ENCODE measurements around the gene OVAAL.

OVAAL gene

DNA sequence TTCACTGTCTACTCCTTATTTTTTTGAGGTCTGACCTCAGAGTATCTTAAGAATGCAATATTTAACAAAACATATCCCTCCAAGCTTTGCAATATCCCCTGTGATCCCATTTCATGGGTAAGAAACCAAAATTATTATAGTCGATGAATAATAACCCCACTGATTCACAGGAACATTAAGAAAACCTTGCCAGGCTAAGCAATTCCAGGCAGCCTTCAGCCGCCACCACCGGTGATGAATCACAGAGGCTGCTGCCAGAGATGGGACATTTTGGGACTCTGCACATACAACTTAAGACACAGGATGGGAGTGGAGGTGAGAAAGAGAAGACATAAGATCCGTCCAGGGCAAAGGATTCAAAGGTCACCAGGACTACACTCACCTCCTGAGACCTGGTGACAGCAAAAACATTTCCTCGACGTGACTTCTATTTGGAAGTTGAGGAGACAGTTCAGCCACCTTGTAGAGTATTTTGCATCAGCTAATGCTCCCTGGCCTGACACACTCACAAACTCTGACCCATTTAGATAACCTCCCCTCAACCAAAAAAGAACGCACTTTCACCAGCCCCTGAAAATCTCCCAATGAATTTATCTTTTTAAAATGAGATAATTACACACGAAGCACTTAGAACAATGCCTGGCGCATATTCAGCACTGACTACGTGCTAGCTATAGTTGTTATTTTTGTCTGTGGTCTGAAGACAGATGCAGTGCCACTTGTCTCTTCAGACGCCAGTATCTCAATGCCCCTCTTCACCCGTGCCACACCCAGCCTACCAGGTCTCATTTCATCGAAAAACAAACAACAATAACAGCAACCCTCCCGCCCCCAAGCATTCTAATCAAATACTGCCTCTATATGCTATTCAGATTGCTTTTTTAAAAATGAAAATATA lies 17.8 kb upstream of the OVAAL start:
- Histone ChIP-seq H3K4me3 (ENCODE audit: low read depth, low read length) (no peak overlapping the region), H2AFZ (ENCODE audit: insufficient read depth, low read length, poor library complexity) (no peak overlapping the region), H3K9ac (ENCODE audit: low read length) (no peak overlapping the region), H4K8ac (ENCODE audit: low read depth, low read length) (no peak overlapping the region), H3K4ac (ENCODE audit: low read depth, low read length) (no peak overlapping the region), H3K27ac (ENCODE audit: low read depth, low read length) (no peak overlapping the region), H3K9me3 (ENCODE audit: insufficient read depth, low read depth, low read length) (no peaks in the 10 kb centered on the region), H3K4me2 (ENCODE audit: low read length) (no peak overlapping the region), H3K79me1 (ENCODE audit: low read length) (no peaks in the 10 kb centered on the region), H3K18ac (ENCODE audit: low read length) (no peak overlapping the region), H3K14ac (ENCODE audit: low read length) (no peak overlapping the region), H2AK5ac (ENCODE audit: low read length) (no peak overlapping the region), H3K27me3 (ENCODE audit: insufficient read depth, low read length) (no peaks in the 10 kb centered on the region), H3K23ac (ENCODE audit: low read length) (no peak overlapping the region), H2BK5ac (ENCODE audit: low read depth, low read length, poor library complexity) (no peak overlapping the region), H3K36me3 (ENCODE audit: control insufficient read depth in 1 of 2, insufficient read depth in 2 of 2, low read length in 2 of 2) (no peaks in the 10 kb centered on the region), H2BK120ac (ENCODE audit: insufficient read depth, low read length, poor library complexity) (no peak overlapping the region), H4K91ac (ENCODE audit: low read depth, low read length) (no peak overlapping the region), H3K4me1 (ENCODE audit: control insufficient read depth in 1 of 2, insufficient read depth in 2 of 2, low read length in 2 of 2) (peaks cover 0 to 1% of the 10 kb centered on the region in 2 experiments), H4K12ac (ENCODE audit: low read depth, low read length) (no peak overlapping the region), H2BK12ac (ENCODE audit: low read length) (no peak overlapping the region), H3K79me2 (ENCODE audit: control insufficient read depth, insufficient read depth, low read length, poor library complexity) (no peaks in the 10 kb centered on the region)
- no peak for DNase-seq
- no CpG with 5 or more reads among the region's 14 CpGs for WGBS (ENCODE audit: extremely low coverage, insufficient coverage, insufficient read length)

DNA sequence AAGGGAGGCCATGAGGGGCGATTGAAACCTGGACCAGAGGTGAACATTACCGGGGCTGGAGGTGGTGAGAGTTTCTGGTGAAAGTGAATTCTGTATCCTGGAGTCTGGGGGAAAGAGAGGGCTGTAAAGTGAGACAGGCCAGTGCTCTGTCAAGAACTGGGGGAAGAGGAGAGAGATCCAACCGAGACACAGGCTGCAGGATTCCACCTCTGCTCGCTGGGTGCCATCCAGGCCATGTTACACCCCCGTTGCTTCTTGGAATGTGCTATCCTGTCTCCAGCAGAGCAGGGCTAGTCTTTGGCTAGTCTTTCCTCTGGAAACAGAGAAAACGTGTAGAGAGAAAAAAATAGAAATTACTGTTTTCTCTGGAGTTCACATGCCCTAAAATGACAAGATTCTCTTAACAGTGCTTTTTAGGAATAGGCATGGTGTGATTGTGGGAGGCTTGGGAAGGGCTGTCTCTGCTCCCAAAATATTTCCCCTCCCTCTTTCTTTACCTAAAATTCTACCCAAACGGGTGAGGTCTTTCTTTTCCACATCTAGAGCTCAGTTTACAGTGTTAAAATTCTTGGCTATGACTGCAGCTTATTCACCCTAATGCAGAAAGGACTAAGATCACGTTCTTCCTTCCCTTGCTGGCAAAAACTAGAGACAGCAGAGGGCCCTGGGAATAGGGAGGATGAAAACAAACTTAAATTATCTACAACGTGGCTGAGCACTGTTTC lies 16.5 kb upstream of the OVAAL start:
- H4K91ac ChIP-seq (ENCODE audit: low read depth, low read length): no peak overlapping the region
- H3K27me3 ChIP-seq (ENCODE audit: insufficient read depth, low read length): no peaks in the 10 kb centered on the region
- no peaks in the 10 kb centered on the region for H3K36me3 ChIP-seq (ENCODE audit: control insufficient read depth in 1 of 2, insufficient read depth in 2 of 2, low read length in 2 of 2)
- H3K9ac ChIP-seq (ENCODE audit: low read length): no peak overlapping the region
- H3K18ac ChIP-seq (ENCODE audit: low read length): no peak overlapping the region
- no peak overlapping the region for H2AK5ac ChIP-seq (ENCODE audit: low read length)
- no peaks in the 10 kb centered on the region for H3K79me1 ChIP-seq (ENCODE audit: low read length)
- H4K12ac ChIP-seq (ENCODE audit: low read depth, low read length): no peak overlapping the region
- no peak overlapping the region for H3K4me2 ChIP-seq (ENCODE audit: low read length)
- no peak overlapping the region for H2AFZ ChIP-seq (ENCODE audit: insufficient read depth, low read length, poor library complexity)
- H3K79me2 ChIP-seq (ENCODE audit: control insufficient read depth, insufficient read depth, low read length, poor library complexity): no peaks in the 10 kb centered on the region
- no peaks in the 10 kb centered on the region for H3K9me3 ChIP-seq (ENCODE audit: insufficient read depth, low read depth, low read length)
- no peak overlapping the region for H2BK5ac ChIP-seq (ENCODE audit: low read depth, low read length, poor library complexity)
- no peak overlapping the region for H2BK12ac ChIP-seq (ENCODE audit: low read length)
- no peak overlapping the region for H3K4ac ChIP-seq (ENCODE audit: low read depth, low read length)
- H4K8ac ChIP-seq (ENCODE audit: low read depth, low read length): no peak overlapping the region
- H3K4me3 ChIP-seq (ENCODE audit: low read depth, low read length): no peak overlapping the region
- no peak overlapping the region for H3K23ac ChIP-seq (ENCODE audit: low read length)
- H3K14ac ChIP-seq (ENCODE audit: low read length): no peak overlapping the region
- no peak overlapping the region for H2BK120ac ChIP-seq (ENCODE audit: insufficient read depth, low read length, poor library complexity)
- no peak for DNase-seq
- no CpG with 5 or more reads among the region's 9 CpGs for WGBS (ENCODE audit: extremely low coverage, insufficient coverage, insufficient read length)
- H3K4me1 ChIP-seq (ENCODE audit: control insufficient read depth in 1 of 2, insufficient read depth in 2 of 2, low read length in 2 of 2): no peaks in the 10 kb centered on the region
- no peak overlapping the region for H3K27ac ChIP-seq (ENCODE audit: low read depth, low read length)

GRCh38 chr1:180542838-180543145 lies 16.0 kb upstream of the OVAAL start:
- no peak for DNase-seq
- H2BK12ac ChIP-seq (ENCODE audit: low read length): no peak overlapping the region
- H3K18ac ChIP-seq (ENCODE audit: low read length): no peak overlapping the region
- H3K4me3 ChIP-seq (ENCODE audit: low read depth, low read length): no peak overlapping the region
- H3K79me2 ChIP-seq (ENCODE audit: control insufficient read depth, insufficient read depth, low read length, poor library complexity): no peaks in the 10 kb centered on the region
- no peaks in the 10 kb centered on the region for H3K79me1 ChIP-seq (ENCODE audit: low read length)
- no peak overlapping the region for H3K27ac ChIP-seq (ENCODE audit: low read depth, low read length)
- H3K36me3 ChIP-seq (ENCODE audit: control insufficient read depth in 1 of 2, insufficient read depth in 2 of 2, low read length in 2 of 2): no peaks in the 10 kb centered on the region
- no peak overlapping the region for H4K8ac ChIP-seq (ENCODE audit: low read depth, low read length)
- no peak overlapping the region for H4K91ac ChIP-seq (ENCODE audit: low read depth, low read length)
- no peak overlapping the region for H3K9ac ChIP-seq (ENCODE audit: low read length)
- no peaks in the 10 kb centered on the region for H3K4me1 ChIP-seq (ENCODE audit: control insufficient read depth in 1 of 2, insufficient read depth in 2 of 2, low read length in 2 of 2)
- H2BK120ac ChIP-seq (ENCODE audit: insufficient read depth, low read length, poor library complexity): no peak overlapping the region
- H2BK5ac ChIP-seq (ENCODE audit: low read depth, low read length, poor library complexity): no peak overlapping the region
- no peaks in the 10 kb centered on the region for H3K9me3 ChIP-seq (ENCODE audit: insufficient read depth, low read depth, low read length)
- no CpG with 5 or more reads among the region's 2 CpGs for WGBS (ENCODE audit: extremely low coverage, insufficient coverage, insufficient read length)
- H2AFZ ChIP-seq (ENCODE audit: insufficient read depth, low read length, poor library complexity): no peak overlapping the region
- H3K27me3 ChIP-seq (ENCODE audit: insufficient read depth, low read length): no peaks in the 10 kb centered on the region
- no peak overlapping the region for H3K14ac ChIP-seq (ENCODE audit: low read length)
- no peak overlapping the region for H3K4me2 ChIP-seq (ENCODE audit: low read length)
- H3K4ac ChIP-seq (ENCODE audit: low read depth, low read length): no peak overlapping the region
- H2AK5ac ChIP-seq (ENCODE audit: low read length): no peak overlapping the region
- no peak overlapping the region for H4K12ac ChIP-seq (ENCODE audit: low read depth, low read length)
- no peak overlapping the region for H3K23ac ChIP-seq (ENCODE audit: low read length)

GRCh38 chr1:180544050-180544449 lies 14.7 kb upstream of the OVAAL start:
- H3K4me3 ChIP-seq (ENCODE audit: low read depth, low read length): no peak overlapping the region
- H2BK5ac ChIP-seq (ENCODE audit: low read depth, low read length, poor library complexity): no peak overlapping the region
- H3K4me2 ChIP-seq (ENCODE audit: low read length): no peak overlapping the region
- no peak overlapping the region for H2BK120ac ChIP-seq (ENCODE audit: insufficient read depth, low read length, poor library complexity)
- H3K9me3 ChIP-seq (ENCODE audit: insufficient read depth, low read depth, low read length): no peaks in the 10 kb centered on the region
- no peak overlapping the region for H3K9ac ChIP-seq (ENCODE audit: low read length)
- H3K27me3 ChIP-seq (ENCODE audit: insufficient read depth, low read length): no peaks in the 10 kb centered on the region
- no peaks in the 10 kb centered on the region for H3K79me1 ChIP-seq (ENCODE audit: low read length)
- no peak for DNase-seq
- no CpG with 5 or more reads among the region's 4 CpGs for WGBS (ENCODE audit: extremely low coverage, insufficient coverage, insufficient read length)
- no peak overlapping the region for H2AFZ ChIP-seq (ENCODE audit: insufficient read depth, low read length, poor library complexity)
- H3K79me2 ChIP-seq (ENCODE audit: control insufficient read depth, insufficient read depth, low read length, poor library complexity): no peaks in the 10 kb centered on the region
- no peak overlapping the region for H3K27ac ChIP-seq (ENCODE audit: low read depth, low read length)
- no peaks in the 10 kb centered on the region for H3K36me3 ChIP-seq (ENCODE audit: control insufficient read depth in 1 of 2, insufficient read depth in 2 of 2, low read length in 2 of 2)
- no peak overlapping the region for H2BK12ac ChIP-seq (ENCODE audit: low read length)
- H3K4me1 ChIP-seq (ENCODE audit: control insufficient read depth in 1 of 2, insufficient read depth in 2 of 2, low read length in 2 of 2): no peaks in the 10 kb centered on the region
- H4K91ac ChIP-seq (ENCODE audit: low read depth, low read length): no peak overlapping the region
- no peak overlapping the region for H3K23ac ChIP-seq (ENCODE audit: low read length)
- no peak overlapping the region for H4K8ac ChIP-seq (ENCODE audit: low read depth, low read length)
- no peak overlapping the region for H2AK5ac ChIP-seq (ENCODE audit: low read length)
- H3K14ac ChIP-seq (ENCODE audit: low read length): no peak overlapping the region
- H3K4ac ChIP-seq (ENCODE audit: low read depth, low read length): no peak overlapping the region
- no peak overlapping the region for H3K18ac ChIP-seq (ENCODE audit: low read length)
- no peak overlapping the region for H4K12ac ChIP-seq (ENCODE audit: low read depth, low read length)

Data from trophoblast cell (in vitro differentiated cells and primary cell).